ENCODE results near the gene GMDS.

GMDS gene

DNA sequence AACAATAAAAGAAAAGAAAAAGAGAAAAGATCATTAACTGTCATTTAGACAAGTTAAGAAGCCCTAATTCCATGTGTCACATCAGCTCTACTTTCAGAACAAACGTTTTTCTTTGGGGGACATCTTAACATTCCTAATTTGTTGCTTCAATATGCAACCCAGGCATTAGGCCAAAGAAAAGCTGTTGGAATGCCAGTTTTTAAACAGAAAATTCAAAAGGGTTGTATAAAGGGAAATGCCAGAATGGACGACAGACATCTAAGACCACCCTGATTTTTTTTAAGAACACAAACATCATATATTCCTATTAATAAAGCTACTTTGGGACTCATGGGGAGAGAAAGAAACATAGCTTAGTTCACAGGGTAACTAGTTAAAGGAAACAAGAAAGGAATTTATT lies 315.0 kb downstream of the GMDS start:
- H3K4me1 ChIP-seq (ENCODE audit: control insufficient read depth, insufficient read depth, low read length, poor library complexity, severe bottlenecking) = no peaks in the 10 kb centered on the region

GRCh38 chr6:1929931-1930330 lies 315.5 kb downstream of the GMDS start:
- no peak overlapping the region for H3K4me3 ChIP-seq (ENCODE audit: insufficient read depth, low read depth, low read length, poor library complexity, severe bottlenecking)
- no peaks in the 10 kb centered on the region for H3K36me3 ChIP-seq (ENCODE audit: control insufficient read depth, insufficient read depth, low read length)
- no peak overlapping the region for H3K27ac ChIP-seq (ENCODE audit: insufficient read depth, low read length, poor library complexity, severe bottlenecking)
- H3K4me1 ChIP-seq (ENCODE audit: control insufficient read depth, insufficient read depth, low read length, poor library complexity, severe bottlenecking) = no peaks in the 10 kb centered on the region
- no peaks in the 10 kb centered on the region for H3K9me3 ChIP-seq (ENCODE audit: control insufficient read depth, low read length)
- no peaks in the 10 kb centered on the region for H3K27me3 ChIP-seq (replicated peaks; ENCODE audit: control insufficient read depth, insufficient read depth, low read length, poor library complexity, severe bottlenecking)
- DNase-seq = no peak

More for the DNA sequence above, 315.0 kb downstream of the GMDS start:
- Histone ChIP-seq H3K4me3 (ENCODE audit: insufficient read depth, low read depth, low read length, poor library complexity, severe bottlenecking) (no peak overlapping the region), H3K27me3 (replicated peaks; ENCODE audit: control insufficient read depth, insufficient read depth, low read length, poor library complexity, severe bottlenecking) (no peaks in the 10 kb centered on the region), H3K27ac (ENCODE audit: insufficient read depth, low read length, poor library complexity, severe bottlenecking) (no peak overlapping the region), H3K9me3 (ENCODE audit: control insufficient read depth, low read length) (no peaks in the 10 kb centered on the region), H3K36me3 (ENCODE audit: control insufficient read depth, insufficient read depth, low read length) (no peaks in the 10 kb centered on the region)
- DNase-seq = no peak

DNA sequence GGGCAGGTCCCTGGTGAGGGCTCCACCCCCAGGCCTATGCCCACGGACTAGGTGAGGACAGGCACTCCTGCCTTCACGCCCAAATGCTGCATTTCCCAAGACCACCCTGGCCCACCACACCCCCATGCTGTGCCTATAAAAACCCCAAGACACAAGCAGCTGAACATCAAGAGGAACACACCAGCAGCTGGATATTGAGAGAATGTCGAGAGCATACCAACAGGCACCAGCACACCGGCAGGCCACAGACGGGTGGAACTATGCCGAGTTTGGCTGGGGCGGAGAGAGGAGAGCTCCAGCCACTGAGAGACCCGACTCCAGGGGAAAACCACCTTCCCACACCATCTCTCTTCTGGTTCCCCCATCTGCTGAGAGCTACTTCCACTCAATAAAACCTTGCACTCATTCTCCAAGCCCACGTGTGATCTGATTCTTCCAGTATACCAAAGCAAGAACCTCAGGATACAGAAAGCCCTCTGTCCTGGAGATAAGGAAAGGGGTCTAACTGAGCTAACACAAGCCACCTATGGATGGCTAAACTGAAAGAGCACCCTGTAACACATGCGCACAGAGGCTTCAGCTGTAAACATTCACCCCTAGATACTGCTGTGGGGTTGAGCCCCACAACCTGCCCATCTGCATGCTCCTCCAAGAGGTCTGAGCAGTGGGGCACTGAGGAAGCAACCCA lies 319.5 kb downstream of the GMDS start:
- Histone ChIP-seq H3K27me3 (replicated peaks; ENCODE audit: control insufficient read depth, insufficient read depth, low read length, poor library complexity, severe bottlenecking) (no peaks in the 10 kb centered on the region), H3K4me1 (ENCODE audit: control insufficient read depth, insufficient read depth, low read length, poor library complexity, severe bottlenecking) (no peaks in the 10 kb centered on the region), H3K4me3 (ENCODE audit: insufficient read depth, low read depth, low read length, poor library complexity, severe bottlenecking) (no peak overlapping the region), H3K36me3 (ENCODE audit: control insufficient read depth, insufficient read depth, low read length) (no peaks in the 10 kb centered on the region), H3K9me3 (ENCODE audit: control insufficient read depth, low read length) (no peaks in the 10 kb centered on the region), H3K27ac (ENCODE audit: insufficient read depth, low read length, poor library complexity, severe bottlenecking) (no peak overlapping the region)
- DNase-seq = no peak

GRCh38 chr6:1923449-1923848 lies 322.0 kb downstream of the GMDS start:
- H3K27ac ChIP-seq (ENCODE audit: insufficient read depth, low read length, poor library complexity, severe bottlenecking) = no peak overlapping the region
- H3K4me1 ChIP-seq (ENCODE audit: control insufficient read depth, insufficient read depth, low read length, poor library complexity, severe bottlenecking) = no peaks in the 10 kb centered on the region
- H3K9me3 ChIP-seq (ENCODE audit: control insufficient read depth, low read length) = no peaks in the 10 kb centered on the region
- no peaks in the 10 kb centered on the region for H3K36me3 ChIP-seq (ENCODE audit: control insufficient read depth, insufficient read depth, low read length)
- no peak overlapping the region for H3K4me3 ChIP-seq (ENCODE audit: insufficient read depth, low read depth, low read length, poor library complexity, severe bottlenecking)
- no peak for DNase-seq
- H3K27me3 ChIP-seq (replicated peaks; ENCODE audit: control insufficient read depth, insufficient read depth, low read length, poor library complexity, severe bottlenecking) = no peaks in the 10 kb centered on the region

GRCh38 chr6:1917626-1918371 lies 327.6 kb downstream of the GMDS start:
- H3K27ac ChIP-seq (ENCODE audit: insufficient read depth, low read length, poor library complexity, severe bottlenecking) = no peak overlapping the region
- no peaks in the 10 kb centered on the region for H3K9me3 ChIP-seq (ENCODE audit: control insufficient read depth, low read length)
- no peaks in the 10 kb centered on the region for H3K4me1 ChIP-seq (ENCODE audit: control insufficient read depth, insufficient read depth, low read length, poor library complexity, severe bottlenecking)
- no peak for DNase-seq
- no peaks in the 10 kb centered on the region for H3K36me3 ChIP-seq (ENCODE audit: control insufficient read depth, insufficient read depth, low read length)
- no peak overlapping the region for H3K4me3 ChIP-seq (ENCODE audit: insufficient read depth, low read depth, low read length, poor library complexity, severe bottlenecking)
- no peaks in the 10 kb centered on the region for H3K27me3 ChIP-seq (replicated peaks; ENCODE audit: control insufficient read depth, insufficient read depth, low read length, poor library complexity, severe bottlenecking)

- Histone ChIP-seq H3K27me3 (replicated peaks; ENCODE audit: control insufficient read depth, insufficient read depth, low read length, poor library complexity, severe bottlenecking) (no peaks in the 10 kb centered on the region), H3K27ac (ENCODE audit: insufficient read depth, low read length, poor library complexity, severe bottlenecking) (no peak overlapping the region), H3K4me1 (ENCODE audit: control insufficient read depth, insufficient read depth, low read length, poor library complexity, severe bottlenecking) (no peaks in the 10 kb centered on the region), H3K36me3 (ENCODE audit: control insufficient read depth, insufficient read depth, low read length) (no peaks in the 10 kb centered on the region), H3K4me3 (ENCODE audit: insufficient read depth, low read depth, low read length, poor library complexity, severe bottlenecking) (no peak overlapping the region), H3K9me3 (ENCODE audit: control insufficient read depth, low read length) (no peaks in the 10 kb centered on the region)
- no peak for DNase-seq
Measured at GRCh38 chr6:1916334-1917070, 328.9 kb downstream of the GMDS start.

DNA sequence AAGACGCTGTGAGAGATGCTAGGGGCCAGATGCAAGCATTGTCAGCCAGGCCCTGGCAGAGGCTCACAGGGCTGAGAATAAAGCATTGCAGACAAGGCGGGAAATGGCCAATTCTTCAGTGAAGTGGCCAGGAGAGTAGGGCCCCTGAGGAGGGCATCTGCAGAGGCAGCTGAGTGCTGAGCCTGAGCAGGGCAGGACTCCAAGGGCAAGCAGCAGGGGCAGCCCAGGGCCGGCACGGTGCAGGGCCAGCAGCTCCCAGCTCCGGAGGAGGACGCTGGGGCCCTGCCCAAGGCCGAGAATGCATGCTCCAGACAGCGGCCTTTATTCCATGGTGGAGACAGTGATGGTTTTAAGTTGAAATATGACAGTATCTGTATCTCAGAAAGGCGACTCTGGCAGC lies 330.2 kb downstream of the GMDS start:
- Histone ChIP-seq H3K9me3 (ENCODE audit: control insufficient read depth, low read length) (no peaks in the 10 kb centered on the region), H3K4me3 (ENCODE audit: insufficient read depth, low read depth, low read length, poor library complexity, severe bottlenecking) (no peak overlapping the region), H3K27ac (ENCODE audit: insufficient read depth, low read length, poor library complexity, severe bottlenecking) (no peak overlapping the region), H3K4me1 (ENCODE audit: control insufficient read depth, insufficient read depth, low read length, poor library complexity, severe bottlenecking) (no peaks in the 10 kb centered on the region), H3K36me3 (ENCODE audit: control insufficient read depth, insufficient read depth, low read length) (no peaks in the 10 kb centered on the region), H3K27me3 (replicated peaks; ENCODE audit: control insufficient read depth, insufficient read depth, low read length, poor library complexity, severe bottlenecking) (no peaks in the 10 kb centered on the region)
- DNase-seq = no peak

GRCh38 chr6:1913577-1913976 lies 331.8 kb downstream of the GMDS start:
- Histone ChIP-seq H3K4me1 (ENCODE audit: control insufficient read depth, insufficient read depth, low read length, poor library complexity, severe bottlenecking) (no peaks in the 10 kb centered on the region), H3K27ac (ENCODE audit: insufficient read depth, low read length, poor library complexity, severe bottlenecking) (no peak overlapping the region), H3K27me3 (replicated peaks; ENCODE audit: control insufficient read depth, insufficient read depth, low read length, poor library complexity, severe bottlenecking) (no peaks in the 10 kb centered on the region), H3K4me3 (ENCODE audit: insufficient read depth, low read depth, low read length, poor library complexity, severe bottlenecking) (no peak overlapping the region), H3K36me3 (ENCODE audit: control insufficient read depth, insufficient read depth, low read length) (no peaks in the 10 kb centered on the region), H3K9me3 (ENCODE audit: control insufficient read depth, low read length) (no peaks in the 10 kb centered on the region)
- DNase-seq = no peak

DNA sequence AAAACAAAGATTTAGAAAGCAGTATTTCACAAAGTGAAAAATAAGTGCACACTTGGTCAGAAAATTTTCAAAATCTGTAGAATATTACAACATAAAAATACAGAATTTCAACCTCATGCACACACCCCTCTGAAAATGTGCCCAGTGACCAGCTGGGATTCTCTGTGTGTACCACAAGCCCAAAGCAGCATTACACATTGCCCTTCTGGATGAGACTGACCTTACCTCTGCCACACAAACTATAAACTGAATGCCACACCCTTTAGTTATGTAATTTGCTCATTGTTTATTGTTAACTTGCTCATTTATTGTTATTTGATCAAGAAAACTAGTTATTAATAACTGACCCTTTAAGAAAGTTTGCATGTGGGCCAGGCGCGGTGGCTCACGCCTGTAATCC lies 332.7 kb downstream of the GMDS start:
- DNase-seq = no peak

GRCh38 chr6:1911474-1911873 lies 333.9 kb downstream of the GMDS start:
- Histone ChIP-seq H3K4me3 (ENCODE audit: insufficient read depth, low read depth, low read length, poor library complexity, severe bottlenecking) (no peak overlapping the region), H3K4me1 (ENCODE audit: control insufficient read depth, insufficient read depth, low read length, poor library complexity, severe bottlenecking) (no peaks in the 10 kb centered on the region), H3K9me3 (ENCODE audit: control insufficient read depth, low read length) (no peaks in the 10 kb centered on the region), H3K36me3 (ENCODE audit: control insufficient read depth, insufficient read depth, low read length) (no peaks in the 10 kb centered on the region), H3K27me3 (replicated peaks; ENCODE audit: control insufficient read depth, insufficient read depth, low read length, poor library complexity, severe bottlenecking) (no peaks in the 10 kb centered on the region), H3K27ac (ENCODE audit: insufficient read depth, low read length, poor library complexity, severe bottlenecking) (no peak overlapping the region)
- DNase-seq = no peak

More for the DNA sequence above, 332.7 kb downstream of the GMDS start:
- Histone ChIP-seq H3K27ac (ENCODE audit: insufficient read depth, low read length, poor library complexity, severe bottlenecking) (no peak overlapping the region), H3K27me3 (replicated peaks; ENCODE audit: control insufficient read depth, insufficient read depth, low read length, poor library complexity, severe bottlenecking) (no peaks in the 10 kb centered on the region), H3K4me3 (ENCODE audit: insufficient read depth, low read depth, low read length, poor library complexity, severe bottlenecking) (no peak overlapping the region), H3K9me3 (ENCODE audit: control insufficient read depth, low read length) (no peaks in the 10 kb centered on the region), H3K36me3 (ENCODE audit: control insufficient read depth, insufficient read depth, low read length) (no peaks in the 10 kb centered on the region), H3K4me1 (ENCODE audit: control insufficient read depth, insufficient read depth, low read length, poor library complexity, severe bottlenecking) (no peaks in the 10 kb centered on the region)
